Ovary (tissue), 9 donors: Measurements from ENCODE around the gene PSMC1. TPM values are rescaled to one million over a fixed set of nuclear protein-coding genes. Genes with fewer than 3 reads are reported as not detected.

ENCODE experiments used
- DNase-seq, 5 donors: peaks; one replicate each; pipeline ENCODE4 v3.0.0-alpha.2; 2019 to 2020
- H3K27ac ChIP-seq, 2 donors: fragments of 200-600 bp; one replicate each; pipeline versions ENCODE4 v1.5.1 to v1.8.0; 2019 to 2022
- H3K27me3 ChIP-seq: fragments of 200-600 bp; one replicate; pipeline ENCODE4 v1.8.0; 2022
- H3K36me3 ChIP-seq: fragments of 200-600 bp; sonication (generic); one replicate; pipeline ENCODE4 v1.5.1; 2019
- H3K4me1 ChIP-seq: one replicate; pipeline ENCODE4 v1.8.1; 2013; ENCODE audit warnings: mild to moderate bottlenecking, moderate library complexity; ENCODE audit not compliant: insufficient read depth
- H3K4me3 ChIP-seq: fragments of 200-600 bp; sonication (generic); one replicate; pipeline ENCODE4 v1.5.1; 2017
- H3K9me3 ChIP-seq, 2 donors: fragments of 200-600 bp in 1 of 2; sonication (generic) in 1 of 2; one replicate each; pipeline versions ENCODE4 v1.5.1 to v1.8.1; 2013 to 2019; ENCODE audit warnings: mild to moderate bottlenecking in 1 of 2, moderate library complexity in 1 of 2
- CTCF ChIP-seq, 3 donors: fragments of 450-650 bp in 2 of 3; fragments of 200-600 bp in 1 of 3; IDR thresholded peaks; one replicate each; pipeline versions ENCODE4 v1.5.1 to v1.8.0; 2016 to 2022; ENCODE audit warnings: antibody characterized with exemption in 3 of 3, mild to moderate bottlenecking in 1 of 3
- EP300 ChIP-seq: sonication (generic); formaldehyde crosslinking; IDR thresholded peaks from one replicate; pipeline ENCODE4 v1.6.1; 2017; ENCODE audit warnings: antibody characterized with exemption
- POLR2A ChIP-seq: fragments of 450-650 bp; IDR thresholded peaks from one replicate; pipeline ENCODE4 v1.6.1; 2017; ENCODE audit warnings: antibody characterized with exemption, mild to moderate bottlenecking, moderate library complexity
- WGBS, 3 donors: extraction: QIAGEN DNeasy Blood & Tissue Kit in 1 of 3; methylation state at CpG; one replicate each; pipeline versions ENCODE4 v1.1.5 to v1.1.7; 2013 to 2017; 5-methylcytosine and 5-hydroxymethylcytosine counted together
- intact Hi-C, 4 donors: fragments of 100-400 bp; cut with DNase I; formaldehyde crosslinking; loops; one replicate each; pipeline versions ENCODE4 v1.11.0 to v1.15.1; 2022 to 2023
- polyA plus RNA-seq, 2 donors: library from polyadenylated mRNA; stranded (reverse); fragments of 200-250 nt in 1 of 2; fragments of 350-450 nt in 1 of 2; fragmentation: Illumina TruSeq in 1 of 2; extraction: RNeasy Lipid Tissue Mini Kit (QIAGEN cat#74804) in 1 of 2; gene quantifications; one replicate each; pipeline ENCODE4 v1.2.3, GENCODE V29; 2013 to 2014
- total RNA-seq, 7 donors: library from RNA; depleted of rRNA in 2 of 7; stranded (reverse); fragments of >200 nt in 2 of 7; fragmentation: NEBNext Ultra II Directional in 3 of 7; extraction: Animal tissue kit (Norgen Biotek cat#: 25700) in 3 of 7; gene quantifications; one replicate each; pipeline versions ENCODE4 v1.1.0 to v1.2.4, GENCODE V29; 2016 to 2023
- donor health status: DM: no; HTN: no; CAD: no; lungs with moderate emphysema.
- donor health status: DM: no; HTN: no; CAD: no.
- donor health status: Bipolar disorder and iron deficiency.
- donor health status: DM: yes; HTN: yes; CAD: no.
- donor health status: DM: no; HTN: no; CAD: no.
- donor health status: DM: yes; HTN: yes; CAD: no.

PSMC1 gene
- total and polyA plus RNA-seq, 9 donors: 32.3 to 212 (median 66.8) TPM

- Histone ChIP-seq H3K36me3 (no peaks in the 10 kb centered on the region), H3K27ac (no peak overlapping the region), H3K4me3 (no peak overlapping the region), H3K27me3 (no peaks in the 10 kb centered on the region), H3K9me3 (no peaks in the 10 kb centered on the region), H3K4me1 (peaks cover 2% of the 10 kb centered on the region)
- intact Hi-C loops: no loop called here
- no peak for DNase-seq
- no peak for TF ChIP-seq CTCF (IDR thresholded peaks at IDR 0.05)
- 86 to 90% (median 87%) methylated on average over 24 of the region's 24 CpGs for WGBS, 3 donors
Observed at GRCh38 chr14:90277581-90278198, 21.3 kb downstream of the PSMC1 start.

GRCh38 chr14:90278199-90279175 is 22.1 kb downstream of the PSMC1 start:
- TF ChIP-seq CTCF (IDR thresholded peaks at IDR 0.05): no peak
- intact Hi-C loops: no loop called here
- H3K9me3 ChIP-seq: no peaks in the 10 kb centered on the region
- H3K4me3 ChIP-seq: no peak overlapping the region
- H3K4me1 ChIP-seq: peaks cover 2% of the 10 kb centered on the region
- H3K36me3 ChIP-seq: no peaks in the 10 kb centered on the region
- WGBS, 3 donors: 88 to 94% (median 92%) methylated on average over 35 of the region's 35 CpGs
- no peak overlapping the region for H3K27ac ChIP-seq
- DNase-seq: no peak
- H3K27me3 ChIP-seq: no peaks in the 10 kb centered on the region

- H3K4me3 ChIP-seq: no peak overlapping the region
- WGBS, 3 donors: 35 to 53% (median 50%) methylated on average over 7 of the region's 7 CpGs
- no peaks in the 10 kb centered on the region for H3K36me3 ChIP-seq
- TF ChIP-seq CTCF (IDR thresholded peaks at IDR 0.05): no peak
- no peak for TF ChIP-seq POLR2A
- no peak for TF ChIP-seq EP300
- no peaks in the 10 kb centered on the region for H3K4me1 ChIP-seq
- no peak for DNase-seq
- no peaks in the 10 kb centered on the region for H3K9me3 ChIP-seq
- no peaks in the 10 kb centered on the region for H3K27me3 ChIP-seq
- H3K27ac ChIP-seq: no peak overlapping the region
- intact Hi-C loops: no loop called here
Observed at GRCh38 chr14:90280096-90280495, 23.7 kb downstream of the PSMC1 start.

DNA sequence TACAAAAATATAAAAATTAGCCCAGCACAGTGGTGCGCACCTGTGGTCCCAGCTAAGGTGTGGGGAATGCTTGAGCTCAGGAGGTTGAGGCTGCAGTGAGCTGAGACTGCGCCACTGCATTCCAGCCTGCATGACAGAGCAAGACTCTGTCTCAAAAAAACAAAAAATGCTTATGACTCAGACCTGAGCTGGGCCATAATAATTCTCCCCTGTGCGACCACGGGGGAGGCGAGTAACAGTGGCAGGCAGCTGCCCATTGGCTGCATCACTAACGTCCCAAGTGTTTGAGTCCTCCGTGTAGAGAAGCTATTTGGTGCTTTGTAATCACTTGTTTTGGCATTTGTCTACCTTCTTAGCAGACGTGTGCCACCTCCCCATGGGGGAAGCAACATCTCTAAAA is 24.9 kb downstream of the PSMC1 start:
- intact Hi-C loops: no loop called here
- Histone ChIP-seq H3K27ac (no peak overlapping the region), H3K4me1 (no peaks in the 10 kb centered on the region), H3K27me3 (no peaks in the 10 kb centered on the region), H3K9me3 (no peaks in the 10 kb centered on the region), H3K4me3 (no peak overlapping the region), H3K36me3 (no peaks in the 10 kb centered on the region)
- DNase-seq: no peak
- 64 to 74% (median 71%) methylated on average over 8 of the region's 8 CpGs for WGBS, 3 donors
- TF ChIP-seq CTCF (IDR thresholded peaks at IDR 0.05): no peak
- no peak for TF ChIP-seq EP300
